Right lobe of liver (tissue), 6 donors: ENCODE measurements around the gene GMDS. TPM values are rescaled to one million over a fixed set of nuclear protein-coding genes. Genes with fewer than 3 reads are reported as not detected.

Source experiments
- ATAC-seq, 4 donors: fragments of 200-7000 bp; cut with Tn5 transposase; one replicate each; pipeline ENCODE4 v1.9.1; 2020; ENCODE audit warnings: mild to moderate bottlenecking in 4 of 4, moderate library complexity in 4 of 4
- DNase-seq, 3 donors: peaks; one replicate each; pipeline ENCODE4 v3.0.0-alpha.2; 2020
- H3K27ac ChIP-seq, 3 donors: fragments of 200-600 bp; one replicate each; pipeline ENCODE4 v1.8.0; 2022
- H3K27me3 ChIP-seq, 2 donors: fragments of 200-600 bp; one replicate each; pipeline ENCODE4 v1.8.0; 2022
- H3K36me3 ChIP-seq, 4 donors: fragments of 200-600 bp; sonication (generic) in 1 of 4; one replicate each; pipeline versions ENCODE4 v1.5.1 to v1.8.0; 2017 to 2022; ENCODE audit warnings: control low read depth in 1 of 4
- H3K4me1 ChIP-seq, 4 donors: fragments of 200-600 bp; sonication (generic) in 1 of 4; one replicate each; pipeline versions ENCODE4 v1.5.1 to v1.8.0; 2017 to 2022; ENCODE audit warnings: control low read depth in 1 of 4
- H3K4me3 ChIP-seq, 3 donors: fragments of 200-600 bp; one replicate each; pipeline ENCODE4 v1.8.0; 2022
- H3K9me3 ChIP-seq, 4 donors: fragments of 200-600 bp; sonication (generic) in 1 of 4; one replicate each; pipeline versions ENCODE4 v1.5.1 to v1.8.0; 2017 to 2022; ENCODE audit warnings: control low read depth in 1 of 4
- POLR2A ChIP-seq: fragments of 450-650 bp; IDR thresholded peaks from one replicate; pipeline ENCODE4 v1.6.1; 2017; ENCODE audit warnings: antibody characterized with exemption, mild to moderate bottlenecking
- WGBS: methylation state at CpG from one replicate; pipeline ENCODE4 v1.1.6; 2018; ENCODE audit warnings: low coverage, low lambda C conversion rate; ENCODE audit not compliant: insufficient coverage; ENCODE audit errors: missing lambda C conversion rate; 5-methylcytosine and 5-hydroxymethylcytosine counted together
- intact Hi-C, 2 donors: fragments of 100-400 bp; cut with DNase I; formaldehyde crosslinking; loops; one replicate each; pipeline versions ENCODE4 v1.11.2 to v1.14.1; 2022
- total RNA-seq, 6 experiments: library from RNA; depleted of rRNA in 2 of 6; stranded (reverse); fragments of >200 nt in 2 of 6; fragmentation: NEBNext Ultra II Directional in 3 of 6; extraction: Animal tissue kit (Norgen Biotek cat#: 25700) in 3 of 6; gene quantifications; one replicate each; pipeline versions ENCODE4 v1.1.0 to v1.2.4, GENCODE V29; 2016 to 2023
- TF ChIP-seq, protein P1 (sequence below), 4 donors: fragments of 200-600 bp in 3 of 4; fragments of 450-650 bp in 1 of 4; IDR thresholded peaks; one replicate each; pipeline versions ENCODE4 v1.5.1 to v1.8.0; 2016 to 2022; ENCODE audit warnings: antibody characterized with exemption in 4 of 4, mild to moderate bottlenecking in 2 of 4
- donor health status: DM: no; HTN: yes; CAD: no.
- donor health status: DM: no; HTN: no; CAD: no.
- donor health status: DM: no; HTN: no; CAD: no.
- donor health status: DM: no; HTN: yes; CAD: no.
- donor health status: DM: no; HTN: yes; CAD: no.

The GMDS gene
- total RNA-seq, 6 experiments from 2014 or later: 15.9 to 34.4 (median 23.4) TPM

DNA sequence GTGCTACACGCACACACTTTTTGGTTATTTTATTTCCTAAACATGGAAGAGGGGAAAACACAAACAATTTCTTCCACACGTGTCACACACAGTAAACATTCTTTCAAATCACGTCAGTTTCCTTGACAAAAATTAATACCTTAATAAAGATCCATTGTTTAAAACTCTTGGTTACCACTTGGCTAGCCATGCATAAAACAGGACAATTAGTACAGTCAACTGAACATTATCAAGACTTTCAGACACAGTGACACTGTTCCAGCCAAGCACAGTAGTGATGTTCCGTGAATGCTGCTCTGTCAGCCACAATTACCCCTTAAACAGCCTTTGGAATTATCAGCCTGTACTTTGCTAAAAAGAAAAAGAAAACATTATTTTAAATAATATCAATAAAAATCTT, 50.8 kb downstream of the GMDS start:
- no peak overlapping the region for H3K27ac ChIP-seq
- no peaks in the 10 kb centered on the region for H3K36me3 ChIP-seq
- no peak for TF ChIP-seq POLR2A
- TF ChIP-seq, protein P1, sequence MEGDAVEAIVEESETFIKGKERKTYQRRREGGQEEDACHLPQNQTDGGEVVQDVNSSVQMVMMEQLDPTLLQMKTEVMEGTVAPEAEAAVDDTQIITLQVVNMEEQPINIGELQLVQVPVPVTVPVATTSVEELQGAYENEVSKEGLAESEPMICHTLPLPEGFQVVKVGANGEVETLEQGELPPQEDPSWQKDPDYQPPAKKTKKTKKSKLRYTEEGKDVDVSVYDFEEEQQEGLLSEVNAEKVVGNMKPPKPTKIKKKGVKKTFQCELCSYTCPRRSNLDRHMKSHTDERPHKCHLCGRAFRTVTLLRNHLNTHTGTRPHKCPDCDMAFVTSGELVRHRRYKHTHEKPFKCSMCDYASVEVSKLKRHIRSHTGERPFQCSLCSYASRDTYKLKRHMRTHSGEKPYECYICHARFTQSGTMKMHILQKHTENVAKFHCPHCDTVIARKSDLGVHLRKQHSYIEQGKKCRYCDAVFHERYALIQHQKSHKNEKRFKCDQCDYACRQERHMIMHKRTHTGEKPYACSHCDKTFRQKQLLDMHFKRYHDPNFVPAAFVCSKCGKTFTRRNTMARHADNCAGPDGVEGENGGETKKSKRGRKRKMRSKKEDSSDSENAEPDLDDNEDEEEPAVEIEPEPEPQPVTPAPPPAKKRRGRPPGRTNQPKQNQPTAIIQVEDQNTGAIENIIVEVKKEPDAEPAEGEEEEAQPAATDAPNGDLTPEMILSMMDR (IDR thresholded peaks at IDR 0.05): no peak
- H3K27me3 ChIP-seq: no peaks in the 10 kb centered on the region
- H3K4me3 ChIP-seq: no peak overlapping the region
- no peaks in the 10 kb centered on the region for H3K9me3 ChIP-seq
- no peak for ATAC-seq
- intact Hi-C loops: loop anchor here in 1 of 2 donors (5.0 kb wide), 1 partner anchor 587 kb away; the partner anchor contains the start of gene FOXC1
- no peak for DNase-seq
- 82% methylated on average over 4 of the region's 4 CpGs for WGBS
- peaks cover 0 to 5% (median 0%) of the 10 kb centered on the region in 4 donors for H3K4me1 ChIP-seq

DNA sequence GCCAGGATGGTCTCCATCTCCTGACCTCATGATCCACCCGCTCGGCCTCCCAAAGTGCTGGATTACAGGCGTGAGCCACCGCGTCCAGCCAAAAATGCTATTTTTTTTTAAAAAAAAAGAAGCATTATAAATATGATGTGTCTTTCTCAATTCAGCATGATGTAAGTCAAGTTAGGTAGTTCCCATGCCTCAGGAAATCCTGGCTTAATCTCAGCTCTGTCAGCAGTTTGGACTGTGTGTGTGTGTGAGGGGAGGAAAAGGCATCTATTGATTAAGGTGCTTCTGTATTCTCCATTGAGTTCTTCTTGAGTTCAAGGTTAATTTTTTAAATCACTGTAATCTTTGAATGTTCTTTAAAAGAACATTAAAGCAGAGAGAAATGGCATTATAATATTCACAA, 51.5 kb downstream of the GMDS start:
- Histone ChIP-seq H3K27me3 (no peaks in the 10 kb centered on the region), H3K4me1 (peaks cover 0 to 5% (median 0%) of the 10 kb centered on the region in 4 donors), H3K9me3 (no peaks in the 10 kb centered on the region), H3K36me3 (no peaks in the 10 kb centered on the region), H3K4me3 (no peak overlapping the region), H3K27ac (no peak overlapping the region)
- ATAC-seq: peak in 1 of 4 donors; percentile 33
- 94% methylated on average over 5 of the region's 5 CpGs for WGBS
- TF ChIP-seq, protein P1 (IDR thresholded peaks at IDR 0.05): no peak
- TF ChIP-seq POLR2A: no peak
- intact Hi-C loops: no loop called here
- DNase-seq: no peak

DNA sequence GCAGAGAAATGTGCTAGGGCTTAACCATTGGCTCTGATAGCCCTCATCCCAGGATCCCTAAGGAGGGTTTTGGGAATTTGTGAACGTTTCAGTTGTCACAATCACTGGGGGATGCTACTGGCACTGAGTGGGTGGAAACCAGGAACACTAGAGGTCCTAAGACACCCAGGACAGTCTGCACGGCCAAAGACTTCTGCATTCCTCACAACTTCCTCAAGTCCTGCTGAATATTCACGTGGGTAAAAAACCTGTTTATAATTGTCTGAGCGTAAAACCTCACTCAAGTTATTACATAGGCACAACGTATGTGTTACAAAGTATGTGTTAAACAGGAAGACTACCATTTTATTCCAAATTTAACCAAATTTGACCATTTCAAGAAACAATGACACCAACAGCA, 52.4 kb downstream of the GMDS start:
- Histone ChIP-seq H3K4me3 (no peak overlapping the region), H3K4me1 (peaks cover 0 to 5% (median 0%) of the 10 kb centered on the region in 4 donors), H3K27ac (no peak overlapping the region), H3K27me3 (no peaks in the 10 kb centered on the region), H3K36me3 (no peaks in the 10 kb centered on the region), H3K9me3 (no peaks in the 10 kb centered on the region)
- no peak for TF ChIP-seq POLR2A
- TF ChIP-seq, protein P1 (IDR thresholded peaks at IDR 0.05): no peak
- ATAC-seq (no peak), DNase-seq (no peak)
- 48% methylated on average over 4 of the region's 5 CpGs for WGBS
- intact Hi-C loops: no loop called here

DNA sequence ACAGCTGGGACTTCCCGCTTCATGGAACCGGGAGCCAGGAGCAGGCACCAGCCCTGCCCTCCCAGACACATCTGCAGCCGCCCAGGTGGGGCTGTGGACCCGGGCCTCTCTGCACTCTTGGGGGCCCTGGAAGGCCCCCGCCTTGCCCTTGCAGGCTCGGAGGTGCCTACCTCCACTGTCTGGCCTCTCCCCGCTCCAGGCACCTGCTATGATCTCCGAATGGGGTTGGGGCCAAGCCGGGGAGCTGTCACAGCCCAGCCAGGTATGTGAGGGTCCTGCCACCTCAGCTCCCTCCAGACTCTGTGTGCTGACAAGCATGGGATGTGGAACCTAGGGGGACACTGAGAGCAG, 54.0 kb downstream of the GMDS start:
- Histone ChIP-seq H3K27me3 (no peaks in the 10 kb centered on the region), H3K9me3 (no peaks in the 10 kb centered on the region), H3K4me3 (no peak overlapping the region), H3K27ac (no peak overlapping the region), H3K36me3 (no peaks in the 10 kb centered on the region), H3K4me1 (peaks cover 0 to 4% (median 0%) of the 10 kb centered on the region in 4 donors)
- no peak for TF ChIP-seq POLR2A
- TF ChIP-seq, protein P1 (IDR thresholded peaks at IDR 0.05): no peak
- no CpG with 5 or more reads among the region's 9 CpGs for WGBS
- peak in 1 of 4 donors; percentile 17 for ATAC-seq
- DNase-seq: no peak
- intact Hi-C loops: no loop called here
